Nephron (organoid): ENCODE results near the gene EIF5A2.
A peak's percentile ranks its signal among the peaks of the same experiment; 100 is the strongest.

Source experiments
- H3K27ac Mint-ChIP-seq, 3 experiments: 2 replicates each; pipeline ENCODE4 v1.8.0; 2020; ENCODE audit warnings: mixed read lengths in 3 of 3, mild to moderate bottlenecking in 2 of 3, moderate library complexity in 1 of 3
- H3K27me3 Mint-ChIP-seq: 2 replicates; pipeline ENCODE4 v1.8.0; 2021; ENCODE audit warnings: low read depth, mild to moderate bottlenecking, moderate library complexity, mixed read lengths
- H3K36me3 Mint-ChIP-seq: 2 replicates; pipeline ENCODE4 v1.8.0; 2020; ENCODE audit warnings: low read depth, mixed read lengths
- H3K4me1 Mint-ChIP-seq: 2 replicates; pipeline ENCODE4 v1.8.0; 2020; ENCODE audit warnings: mixed read lengths
- H3K4me3 Mint-ChIP-seq, 3 experiments: 2 replicates each; pipeline ENCODE4 v1.8.0; 2020; ENCODE audit warnings: mild to moderate bottlenecking in 3 of 3, mixed read lengths in 3 of 3, moderate library complexity in 2 of 3
- H3K9me3 Mint-ChIP-seq: 2 replicates; pipeline ENCODE4 v1.8.0; 2020; ENCODE audit warnings: mixed read lengths
- CTCF ChIP-seq, 3 experiments: fragments of 200-600 bp; sonication (generic); IDR thresholded peaks; one replicate each; pipeline ENCODE4 v1.5.0; 2021; ENCODE audit warnings: antibody characterized with exemption in 3 of 3; ENCODE audit not compliant: unreplicated experiment in 3 of 3

EIF5A2 gene

DNA sequence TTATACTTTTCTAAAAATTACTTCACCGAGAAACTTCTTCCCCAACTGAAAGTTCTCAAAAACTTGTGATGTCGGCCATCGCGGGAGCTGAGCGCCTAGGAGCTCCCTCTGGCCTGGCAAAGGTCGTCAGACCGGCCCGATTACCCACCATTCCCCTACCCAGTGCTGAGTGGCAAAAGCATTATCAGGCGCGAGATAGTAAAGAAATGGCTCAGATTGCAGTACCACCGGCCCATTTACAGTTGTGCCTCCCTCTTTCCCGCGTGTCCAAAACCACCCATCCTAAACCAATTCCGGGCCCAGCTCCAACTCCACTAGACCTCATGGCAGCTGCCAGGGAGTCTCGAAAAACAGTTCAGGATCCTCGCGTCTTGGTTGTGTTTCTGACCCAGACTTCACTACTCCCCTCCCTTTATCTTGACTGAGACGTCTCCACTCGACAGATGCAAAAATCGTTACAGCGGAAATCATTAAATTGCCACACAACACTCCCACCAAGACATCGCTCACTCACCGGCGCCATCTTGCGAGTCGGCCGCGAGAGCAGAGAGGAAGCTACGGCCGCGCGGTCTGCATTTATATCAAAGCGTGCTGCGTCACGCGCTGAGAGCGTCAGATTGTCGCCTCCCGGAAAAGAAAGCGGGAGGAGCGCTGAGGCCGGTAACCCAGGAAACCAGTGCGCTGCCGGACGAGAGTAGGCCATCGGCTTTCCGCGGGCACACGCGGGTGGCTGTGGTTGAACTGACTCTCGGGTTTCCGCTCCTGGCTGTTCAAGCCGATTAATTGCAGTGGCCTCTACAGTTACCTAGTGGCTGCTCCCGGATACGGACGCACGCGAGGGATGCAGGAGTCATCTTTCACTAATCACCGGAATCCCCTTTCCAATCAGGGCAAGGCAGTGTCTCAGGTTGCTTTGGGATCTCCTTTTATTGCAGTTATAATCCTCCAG is 38.5 kb downstream of the EIF5A2 start, which contains the start of gene RPL22L1:
RPL22L1 (minus strand) TSS at position 551 of the 949 bp plus-strand sequence; CDS start at position 523, 28 bp downstream.
- Mint-ChIP-seq H3K36me3 (peaks cover 35% of the 10 kb centered on the region), H3K27ac (peak within 1 kb of the TSS; percentile 98 to 100 (median 99)), H3K4me3 (peak within 1 kb of the TSS; percentile 94 to 96 (median 96)), H3K27me3 (no peaks in the 10 kb centered on the region), H3K4me1 (peaks cover 17% of the 10 kb centered on the region), H3K9me3 (peaks cover 6% of the 10 kb centered on the region)
- peak in 1 of 3 experiments; percentile 17 for TF ChIP-seq CTCF (IDR thresholded peaks at IDR 0.05; ENCODE audit: unreplicated experiment in 3 of 3)

- Mint-ChIP-seq H3K4me3 (peak overlapping the region; percentile 94 to 96 (median 96)), H3K27ac (peak overlapping the region; percentile 98 to 100 (median 99)), H3K4me1 (peaks cover 17% of the 10 kb centered on the region), H3K36me3 (peaks cover 42% of the 10 kb centered on the region), H3K27me3 (no peaks in the 10 kb centered on the region), H3K9me3 (peaks cover 5% of the 10 kb centered on the region)
- TF ChIP-seq CTCF (IDR thresholded peaks at IDR 0.05; ENCODE audit: unreplicated experiment in 3 of 3) = no peak
Observed at GRCh38 chr3:170869239-170869590, 39.2 kb downstream of the EIF5A2 start.

DNA sequence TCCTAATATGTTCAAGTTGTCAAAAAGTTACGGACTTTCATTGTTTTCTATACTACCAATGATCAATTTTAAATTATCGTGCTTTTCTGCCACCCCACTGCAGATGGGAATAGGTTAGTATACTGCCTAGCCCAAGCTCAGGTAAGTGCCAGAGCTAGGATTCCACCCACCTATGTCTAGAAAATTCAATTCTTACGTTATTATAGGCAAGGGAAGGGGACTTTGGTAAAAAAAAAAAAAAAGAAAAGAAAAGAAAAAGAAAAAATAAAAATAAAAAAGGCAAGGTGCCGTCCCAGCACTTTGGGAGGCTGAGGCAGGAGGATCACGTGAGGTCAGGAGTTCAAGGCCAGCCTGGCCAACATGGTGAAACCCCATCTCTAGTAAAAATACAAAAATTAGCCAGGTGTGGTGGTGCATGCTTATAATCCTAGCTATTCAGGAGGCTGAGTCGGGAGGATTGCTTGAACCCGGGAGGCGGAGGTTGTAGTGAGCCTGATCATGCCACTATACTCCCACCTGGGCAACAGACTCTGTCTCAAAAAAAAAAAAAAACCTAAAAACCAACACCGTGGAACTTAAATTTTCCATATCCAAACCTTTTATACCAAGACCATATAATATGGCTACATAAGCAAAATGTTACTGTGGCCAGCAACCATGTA is 39.7 kb downstream of the EIF5A2 start:
- H3K9me3 Mint-ChIP-seq = peaks cover under 1% of the 10 kb centered on the region
- H3K27me3 Mint-ChIP-seq = no peaks in the 10 kb centered on the region
- no peak for TF ChIP-seq CTCF (IDR thresholded peaks at IDR 0.05; ENCODE audit: unreplicated experiment in 3 of 3)
- peak overlapping the region; percentile 98 to 100 (median 99) for H3K27ac Mint-ChIP-seq
- H3K4me1 Mint-ChIP-seq = peaks cover 17% of the 10 kb centered on the region
- H3K36me3 Mint-ChIP-seq = peaks cover 42% of the 10 kb centered on the region
- peak overlapping the region; percentile 94 to 96 (median 96) for H3K4me3 Mint-ChIP-seq

- peaks cover 42% of the 10 kb centered on the region for H3K36me3 Mint-ChIP-seq
- peak overlapping the region; percentile 36 to 58 (median 53) for H3K4me3 Mint-ChIP-seq
- H3K9me3 Mint-ChIP-seq = no peaks in the 10 kb centered on the region
- H3K27ac Mint-ChIP-seq = peak overlapping the region in 1 of 3 experiments; percentile 9
- no peak for TF ChIP-seq CTCF (IDR thresholded peaks at IDR 0.05; ENCODE audit: unreplicated experiment in 3 of 3)
- peaks cover 29% of the 10 kb centered on the region for H3K4me1 Mint-ChIP-seq
- H3K27me3 Mint-ChIP-seq = peaks cover 3% of the 10 kb centered on the region
Observed at GRCh38 chr3:170867143-170867937, 41.1 kb downstream of the EIF5A2 start.

- Mint-ChIP-seq H3K4me3 (no peak overlapping the region), H3K27me3 (peaks cover 3% of the 10 kb centered on the region), H3K27ac (no peak overlapping the region), H3K4me1 (peaks cover 31% of the 10 kb centered on the region), H3K9me3 (no peaks in the 10 kb centered on the region), H3K36me3 (peaks cover 42% of the 10 kb centered on the region)
- no peak for TF ChIP-seq CTCF (IDR thresholded peaks at IDR 0.05; ENCODE audit: unreplicated experiment in 3 of 3)
Observed at GRCh38 chr3:170866499-170866898, 41.9 kb downstream of the EIF5A2 start.
